D721Med (cell line): Measurements from ENCODE around the gene BAX.

Experiments used
- DNase-seq: peaks from one replicate; pipeline ENCODE4 v3.0.0; 2011; ENCODE audit warnings: low spot score; ENCODE audit not compliant: insufficient read length
- FAIRE-seq: peaks from 2 replicates; lab custom pipeline; 2011; peaks lifted over from hg19 to GRCh38; lab: Jason Lieb, UNC
- TF ChIP-seq, protein P1 (sequence below): IDR thresholded peaks from 2 replicates; pipeline ENCODE4 v1.5.1; 2012; ENCODE audit warnings: mild to moderate bottlenecking, control low read depth; ENCODE audit not compliant: insufficient read depth; ENCODE audit errors: missing control alignments

Gene BAX

DNA sequence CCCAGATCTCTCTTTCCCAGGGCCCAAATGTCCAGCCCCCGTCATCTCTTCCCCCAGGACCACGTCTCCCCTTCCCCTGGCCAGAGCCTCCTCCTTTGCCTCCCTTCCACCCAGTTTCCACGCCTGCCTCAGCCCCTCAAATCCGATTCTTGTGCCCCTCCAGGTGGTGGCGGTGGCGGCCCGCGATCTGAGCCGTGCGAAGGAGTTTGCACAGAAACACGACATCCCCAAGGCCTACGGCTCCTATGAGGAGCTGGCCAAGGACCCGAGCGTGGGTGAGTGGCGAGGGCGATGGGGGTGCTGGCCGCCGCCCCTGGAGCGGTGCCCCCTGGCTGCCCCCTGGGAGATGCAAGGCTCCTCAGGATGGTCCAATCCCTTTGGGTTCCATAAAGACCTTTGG, 19.8 kb upstream of the BAX start:
- no peak for DNase-seq
- TF ChIP-seq, protein P1, sequence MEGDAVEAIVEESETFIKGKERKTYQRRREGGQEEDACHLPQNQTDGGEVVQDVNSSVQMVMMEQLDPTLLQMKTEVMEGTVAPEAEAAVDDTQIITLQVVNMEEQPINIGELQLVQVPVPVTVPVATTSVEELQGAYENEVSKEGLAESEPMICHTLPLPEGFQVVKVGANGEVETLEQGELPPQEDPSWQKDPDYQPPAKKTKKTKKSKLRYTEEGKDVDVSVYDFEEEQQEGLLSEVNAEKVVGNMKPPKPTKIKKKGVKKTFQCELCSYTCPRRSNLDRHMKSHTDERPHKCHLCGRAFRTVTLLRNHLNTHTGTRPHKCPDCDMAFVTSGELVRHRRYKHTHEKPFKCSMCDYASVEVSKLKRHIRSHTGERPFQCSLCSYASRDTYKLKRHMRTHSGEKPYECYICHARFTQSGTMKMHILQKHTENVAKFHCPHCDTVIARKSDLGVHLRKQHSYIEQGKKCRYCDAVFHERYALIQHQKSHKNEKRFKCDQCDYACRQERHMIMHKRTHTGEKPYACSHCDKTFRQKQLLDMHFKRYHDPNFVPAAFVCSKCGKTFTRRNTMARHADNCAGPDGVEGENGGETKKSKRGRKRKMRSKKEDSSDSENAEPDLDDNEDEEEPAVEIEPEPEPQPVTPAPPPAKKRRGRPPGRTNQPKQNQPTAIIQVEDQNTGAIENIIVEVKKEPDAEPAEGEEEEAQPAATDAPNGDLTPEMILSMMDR, result no peak
- FAIRE-seq, result no peak

DNA sequence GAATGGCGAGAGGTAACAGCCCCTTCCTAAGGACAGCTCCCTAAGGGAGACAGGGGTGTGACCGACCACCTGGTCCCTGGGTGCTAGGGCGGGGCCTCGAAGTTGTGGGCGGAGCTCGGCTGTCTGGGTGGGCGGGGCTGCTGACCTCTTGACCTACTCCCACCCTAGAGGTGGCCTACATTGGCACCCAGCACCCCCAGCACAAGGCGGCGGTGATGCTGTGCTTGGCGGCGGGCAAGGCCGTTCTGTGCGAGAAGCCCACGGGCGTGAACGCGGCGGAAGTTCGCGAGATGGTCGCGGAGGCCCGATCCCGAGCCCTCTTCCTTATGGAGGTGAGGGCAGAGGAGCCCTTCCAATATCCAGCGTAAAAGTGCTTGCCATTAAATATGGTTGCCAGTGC, 18.8 kb upstream of the BAX start:
- no peak for DNase-seq
- no peak for FAIRE-seq
- TF ChIP-seq, protein P1, result no peak

DNA sequence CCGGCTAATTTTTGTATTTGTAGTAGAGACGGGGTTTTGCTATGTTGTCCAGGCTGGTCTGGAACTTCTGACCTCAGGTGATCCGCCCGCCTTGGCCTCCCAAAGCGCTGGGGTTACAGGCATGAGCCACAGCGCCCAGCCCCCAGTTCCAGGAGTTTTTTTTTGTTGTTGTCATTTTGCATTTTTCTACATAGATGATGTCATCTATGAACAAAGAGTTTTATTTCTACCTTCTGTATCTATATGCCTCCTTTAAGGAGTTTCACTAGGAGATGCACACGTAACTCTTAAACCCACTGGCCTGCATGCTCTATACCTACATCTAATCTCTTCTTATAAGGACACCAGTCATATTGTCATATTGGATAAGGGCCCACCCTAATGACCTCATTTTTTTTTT, 16.4 kb upstream of the BAX start:
- FAIRE-seq, result no peak
- no peak for DNase-seq
- TF ChIP-seq, protein P1, result no peak

DNA sequence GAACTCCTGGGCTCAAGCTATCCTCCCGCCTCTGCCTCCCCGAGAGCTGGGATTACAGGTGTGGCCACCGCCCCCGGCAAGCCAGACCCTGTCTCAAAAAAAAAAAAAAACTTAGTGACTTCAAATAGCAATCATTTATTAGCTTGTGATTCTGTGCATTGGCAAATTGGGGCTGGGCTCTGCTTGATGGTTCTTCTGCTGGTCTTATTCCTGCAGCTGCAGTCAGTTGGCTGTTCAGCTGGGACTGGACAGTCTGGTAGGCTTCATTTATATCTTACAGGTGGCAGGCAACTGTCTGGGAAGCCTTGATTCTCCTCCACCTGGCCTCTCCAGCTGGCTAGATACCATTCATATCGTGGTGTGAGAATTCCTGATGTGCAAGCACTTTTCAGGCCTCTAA, 13.8 kb upstream of the BAX start:
- FAIRE-seq (no peak), DNase-seq (no peak)

DNA sequence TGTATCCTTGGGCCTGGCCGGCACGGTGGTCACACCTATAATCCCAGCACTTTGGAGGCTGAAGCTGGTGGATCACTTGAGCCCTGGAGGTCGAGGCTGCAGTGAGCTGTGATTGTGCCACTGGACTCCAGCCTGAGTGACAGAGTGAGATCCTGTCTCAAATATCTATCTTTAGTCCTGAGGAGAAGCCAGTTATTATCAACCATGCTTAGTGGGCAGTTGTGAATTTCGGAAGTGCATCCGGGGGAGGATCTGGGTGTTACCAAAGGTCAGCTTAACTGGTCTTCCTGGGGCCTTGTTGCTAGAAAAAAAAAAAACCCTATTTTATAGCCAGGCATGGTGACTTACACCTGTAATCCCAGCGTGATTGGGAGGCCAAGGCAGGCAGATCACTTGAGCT, 11.6 kb upstream of the BAX start:
- DNase-seq, result no peak
- TF ChIP-seq, protein P1, result no peak
- FAIRE-seq, result no peak

More for the DNA sequence above, 13.8 kb upstream of the BAX start:
- TF ChIP-seq, protein P1, result no peak

DNA sequence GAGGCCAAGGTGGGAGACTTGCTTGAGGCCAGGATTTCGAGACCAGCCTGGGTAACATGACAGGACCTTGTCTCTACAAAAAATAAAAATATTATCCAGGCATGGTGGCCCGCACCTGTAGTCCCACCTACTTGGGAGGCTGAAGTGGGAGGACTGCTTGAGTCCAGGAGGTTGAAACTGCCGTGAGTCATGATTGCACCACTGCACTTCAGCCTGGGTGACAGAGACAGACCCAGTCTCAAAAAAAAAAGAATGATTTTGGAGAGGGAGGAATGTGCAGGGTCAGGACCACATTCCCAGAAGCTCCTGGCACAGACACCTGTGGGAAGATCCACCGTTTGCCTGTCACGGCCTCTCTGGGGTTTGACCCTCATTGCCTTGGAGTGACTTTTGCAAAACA, 9.3 kb upstream of the BAX start:
- FAIRE-seq (no peak), DNase-seq (no peak)
- TF ChIP-seq, protein P1, result no peak

DNA sequence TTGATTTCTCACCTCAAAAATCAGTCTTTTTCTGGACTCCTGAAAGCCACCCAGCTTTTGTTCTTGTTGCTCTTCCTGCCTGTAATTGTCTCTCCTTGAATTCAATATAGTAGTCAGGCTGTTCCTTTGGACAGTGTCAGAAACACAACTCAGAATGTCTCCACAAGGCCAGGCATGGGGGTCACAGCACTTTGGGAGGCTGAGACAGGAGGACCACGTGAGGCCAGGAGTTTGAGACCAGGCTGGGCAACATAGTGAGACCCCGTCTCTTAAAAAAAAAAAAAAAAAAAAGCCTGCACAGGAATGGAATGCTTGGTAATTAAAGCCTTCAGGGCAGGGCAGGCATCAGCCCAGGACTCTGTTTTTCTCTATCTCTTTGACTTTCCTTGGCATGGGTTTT, 8.9 kb upstream of the BAX start:
- TF ChIP-seq, protein P1, result no peak
- DNase-seq, result no peak
- no peak for FAIRE-seq
